ENCODE results near the gene TCEA2.

TCEA2 gene

GRCh38 chr20:64035933-64036345 lies 27.1 kb upstream of the TCEA2 start, which contains the start of gene C20orf204:
Gene C20orf204, plus strand, starts transcription at chr20:64036182. Its CDS starts 142 bp downstream, at chr20:64036324.
- no peak for DNase-seq

GRCh38 chr20:64036346-64037198 lies 26.4 kb upstream of the TCEA2 start:
- DNase-seq = no peak

- no peak for DNase-seq
These were observed 25.9 kb upstream of the TCEA2 start for GRCh38 chr20:64037199-64037497.

DNA sequence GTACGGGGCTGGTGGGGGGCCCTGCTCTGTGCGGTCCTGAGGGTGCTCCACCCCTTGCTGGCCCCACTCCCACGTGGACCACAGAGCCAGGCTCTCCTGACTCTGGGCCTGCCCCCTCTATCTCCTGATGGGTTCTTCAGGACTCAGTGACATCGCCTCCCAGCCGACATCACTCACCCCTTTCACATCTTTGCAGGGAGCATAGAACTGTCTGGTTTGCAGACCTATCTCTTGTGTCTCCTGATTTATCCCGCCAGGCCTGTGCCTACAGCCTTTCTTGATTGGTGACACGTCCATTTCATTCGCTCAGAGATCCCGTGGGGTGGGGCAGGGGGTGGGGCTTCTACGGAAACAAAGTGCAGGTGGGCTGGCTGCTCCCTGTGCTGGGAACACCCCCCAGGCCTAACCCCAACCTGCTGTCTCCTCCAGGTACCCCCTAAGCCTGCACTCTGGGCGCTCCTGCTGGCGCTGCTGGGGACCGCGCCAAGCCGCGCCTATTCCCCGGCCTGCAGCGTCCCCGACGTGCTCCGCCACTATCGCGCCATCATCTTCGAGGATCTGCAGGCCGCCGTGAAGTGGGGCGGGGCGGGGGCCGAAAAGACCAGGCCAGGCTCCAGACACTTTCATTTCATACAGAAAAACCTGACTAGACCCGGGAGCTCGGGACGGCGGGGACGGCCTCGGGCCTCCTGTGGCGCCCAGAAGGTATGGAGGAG lies 25.3 kb upstream of the TCEA2 start:
- DNase-seq = no peak

GRCh38 chr20:64038224-64038564 lies 24.8 kb upstream of the TCEA2 start:
- DNase-seq = no peak

DNA sequence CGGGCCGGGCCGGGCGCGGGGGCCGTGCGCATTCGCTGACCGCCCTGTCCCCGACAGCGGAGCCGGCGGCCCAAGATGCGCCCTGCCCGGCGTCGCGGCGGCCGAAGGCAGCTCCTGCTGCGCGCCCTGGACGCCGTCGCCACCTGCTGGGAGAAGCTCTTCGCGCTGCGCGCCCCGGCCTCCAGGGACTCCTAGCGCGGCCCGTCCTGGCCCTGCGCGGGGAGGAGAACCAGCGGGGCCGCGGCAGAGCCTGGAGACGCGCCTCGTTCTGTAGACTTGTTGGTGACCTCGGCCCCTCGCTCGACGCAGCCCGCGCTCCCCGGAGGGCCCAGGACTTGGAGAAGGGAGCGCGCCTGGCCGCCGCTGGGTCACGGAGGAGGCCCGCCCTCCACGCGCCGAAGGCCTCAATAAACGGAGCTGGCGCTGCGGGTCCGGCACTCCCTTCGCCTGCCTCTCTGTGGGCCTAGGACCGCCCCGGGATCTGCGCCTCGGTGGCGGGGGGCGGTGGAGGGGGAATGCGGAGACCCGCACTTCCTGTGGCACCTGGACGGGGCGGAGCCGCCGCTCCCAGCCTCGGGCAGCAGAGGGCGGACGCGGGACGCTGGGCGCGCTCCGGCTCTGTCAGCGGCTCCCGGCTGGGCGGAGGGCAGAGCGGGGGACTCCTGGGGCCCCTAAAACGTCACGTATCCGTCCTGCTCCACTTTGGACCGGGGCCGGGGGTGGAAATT lies 24.3 kb upstream of the TCEA2 start:
- peak; percentile 43 to 56 for DNase-seq

DNA sequence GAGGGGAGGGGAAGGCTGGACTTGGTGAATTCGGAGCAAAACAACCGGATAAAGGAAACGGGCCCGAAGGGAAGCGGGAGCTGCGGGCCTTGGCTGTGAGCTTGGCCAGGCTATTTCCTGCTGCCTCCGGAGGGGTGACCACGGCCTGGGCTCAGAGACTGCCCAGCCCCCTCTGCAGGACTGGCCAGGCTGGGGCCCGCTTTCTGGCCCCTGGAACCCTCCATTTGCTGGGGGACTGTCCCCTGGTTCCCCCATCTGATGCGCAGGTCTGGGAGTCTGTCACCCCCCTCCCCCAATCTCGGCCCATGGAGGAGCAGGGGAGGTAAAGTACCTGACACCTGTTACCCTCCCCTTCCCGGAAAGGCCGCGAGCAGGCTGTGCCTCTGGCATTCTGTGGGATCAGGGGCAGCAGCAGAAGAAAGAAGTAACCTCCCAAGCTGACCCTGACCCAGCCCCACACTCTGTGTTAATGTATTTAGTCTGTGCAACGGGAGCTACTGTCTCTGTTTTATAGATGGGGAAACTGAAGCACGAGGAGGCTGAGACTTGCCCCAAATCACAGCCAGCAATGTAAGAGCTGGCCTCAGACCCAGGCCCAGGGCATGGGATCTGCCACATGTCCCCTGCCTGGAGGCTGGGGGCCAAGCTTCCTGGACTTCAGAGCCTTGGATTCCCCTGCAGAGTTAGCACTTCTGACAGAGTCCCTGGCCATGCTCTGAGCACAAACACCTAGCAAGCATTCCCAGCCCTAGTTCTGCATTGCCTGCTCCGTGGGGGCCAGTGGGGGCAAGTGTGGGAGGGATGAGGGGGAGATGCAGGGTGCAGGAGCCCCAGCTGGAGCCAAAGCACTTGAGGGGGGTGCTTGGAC lies 23.5 kb upstream of the TCEA2 start:
- DNase-seq = no peak

GRCh38 chr20:64040231-64041039 lies 22.6 kb upstream of the TCEA2 start:
- DNase-seq = no peak

- no peak for DNase-seq
These were observed 21.8 kb upstream of the TCEA2 start for GRCh38 chr20:64041040-64041780.

- DNase-seq = no peak
These were observed 21.3 kb upstream of the TCEA2 start for GRCh38 chr20:64041781-64042053.

GRCh38 chr20:64042054-64042781 lies 20.8 kb upstream of the TCEA2 start:
- DNase-seq = no peak

DNA sequence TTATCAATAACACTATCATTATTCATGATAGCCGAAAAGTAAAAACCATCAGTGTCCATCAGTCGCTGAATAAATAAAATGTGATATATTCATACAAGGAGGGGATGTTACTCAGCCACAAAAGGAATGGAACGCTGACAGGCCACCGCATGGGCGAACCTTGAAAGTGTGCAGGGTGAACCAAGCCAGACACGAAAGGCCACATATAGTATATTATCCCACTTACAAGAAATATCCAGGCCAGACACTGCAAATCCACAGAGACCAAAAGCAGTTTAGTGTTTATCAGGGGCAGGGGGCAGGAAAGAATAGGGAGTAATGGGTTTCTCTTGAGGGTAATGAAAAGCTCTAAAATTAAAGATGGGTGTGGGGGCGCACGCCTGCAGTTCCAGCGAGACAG lies 19.2 kb upstream of the TCEA2 start:
- DNase-seq = no peak

DNA sequence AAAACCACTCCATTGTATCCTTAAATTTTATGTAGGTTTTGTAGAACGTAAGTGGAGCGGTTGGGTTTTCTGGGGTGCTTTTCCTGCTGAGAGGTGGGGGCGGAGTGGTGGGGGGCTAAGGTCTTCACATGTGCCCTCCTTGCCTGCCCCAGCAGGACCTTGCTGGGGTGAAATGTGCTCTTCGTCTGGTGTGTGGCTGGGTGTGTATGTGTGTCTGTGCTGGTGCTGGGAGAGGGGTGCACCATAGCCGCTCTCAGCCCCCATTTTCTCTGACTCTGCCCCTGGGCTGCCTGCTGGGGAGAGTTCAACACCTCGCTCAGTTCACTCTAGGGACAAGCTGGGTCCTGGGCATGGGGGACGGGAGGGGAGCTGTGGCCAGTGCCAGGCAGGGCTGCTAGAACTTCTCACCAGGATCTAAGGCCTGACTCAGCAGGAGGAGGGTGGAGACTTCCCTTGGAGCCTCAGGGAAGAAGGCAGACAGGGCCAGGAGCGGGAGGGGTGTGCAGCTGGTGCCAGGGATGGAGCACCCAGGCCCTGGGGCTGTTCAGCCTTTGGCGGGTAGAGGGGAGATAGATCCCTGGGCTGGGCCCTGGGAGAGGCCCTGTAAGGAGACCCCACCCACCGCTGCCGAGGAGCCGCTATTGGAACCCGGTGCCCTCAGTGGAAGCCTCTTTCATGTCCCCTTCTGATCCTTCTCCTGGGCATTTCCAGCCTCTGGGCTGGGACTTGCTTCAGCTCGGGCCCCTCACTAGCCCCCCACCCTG lies 18.3 kb upstream of the TCEA2 start:
- DNase-seq = no peak

DNA sequence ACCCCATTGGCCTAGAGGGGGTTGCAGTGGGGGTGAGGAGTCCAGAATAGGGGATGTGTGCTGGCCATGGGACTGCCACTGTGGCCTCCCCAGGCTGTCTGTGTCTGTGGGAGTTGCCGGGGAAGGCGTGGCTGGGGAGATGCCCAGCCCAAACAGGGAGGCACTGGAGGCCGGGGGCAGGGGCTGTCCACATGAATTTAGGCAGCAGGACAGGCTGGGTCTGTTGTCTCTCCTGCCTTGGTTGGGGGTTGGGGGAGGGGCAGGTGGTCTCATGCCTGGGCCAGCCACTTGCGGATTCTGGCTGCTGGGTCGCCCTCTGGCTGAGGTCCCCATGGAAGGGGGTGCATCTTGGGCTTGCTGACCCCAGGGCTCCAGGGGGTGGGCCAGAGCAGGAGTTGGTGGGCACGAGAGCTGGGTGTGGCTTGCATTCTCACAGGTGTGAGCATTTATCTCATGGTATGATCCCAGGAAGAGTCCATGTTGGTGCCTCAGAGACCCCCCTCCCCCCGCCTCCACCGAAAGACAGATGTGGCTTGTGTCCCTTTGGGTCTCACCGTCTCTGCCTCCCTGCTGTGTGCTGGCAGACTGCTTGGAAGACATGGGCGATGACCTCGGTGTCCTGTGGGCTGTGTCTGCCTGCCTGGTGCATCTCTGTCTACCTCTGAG lies 17.5 kb upstream of the TCEA2 start:
- DNase-seq = no peak

- DNase-seq = no peak
These were observed 16.0 kb upstream of the TCEA2 start for GRCh38 chr20:64047046-64047389.

GRCh38 chr20:64047968-64048401 lies 15.0 kb upstream of the TCEA2 start:
- DNase-seq = no peak

DNA sequence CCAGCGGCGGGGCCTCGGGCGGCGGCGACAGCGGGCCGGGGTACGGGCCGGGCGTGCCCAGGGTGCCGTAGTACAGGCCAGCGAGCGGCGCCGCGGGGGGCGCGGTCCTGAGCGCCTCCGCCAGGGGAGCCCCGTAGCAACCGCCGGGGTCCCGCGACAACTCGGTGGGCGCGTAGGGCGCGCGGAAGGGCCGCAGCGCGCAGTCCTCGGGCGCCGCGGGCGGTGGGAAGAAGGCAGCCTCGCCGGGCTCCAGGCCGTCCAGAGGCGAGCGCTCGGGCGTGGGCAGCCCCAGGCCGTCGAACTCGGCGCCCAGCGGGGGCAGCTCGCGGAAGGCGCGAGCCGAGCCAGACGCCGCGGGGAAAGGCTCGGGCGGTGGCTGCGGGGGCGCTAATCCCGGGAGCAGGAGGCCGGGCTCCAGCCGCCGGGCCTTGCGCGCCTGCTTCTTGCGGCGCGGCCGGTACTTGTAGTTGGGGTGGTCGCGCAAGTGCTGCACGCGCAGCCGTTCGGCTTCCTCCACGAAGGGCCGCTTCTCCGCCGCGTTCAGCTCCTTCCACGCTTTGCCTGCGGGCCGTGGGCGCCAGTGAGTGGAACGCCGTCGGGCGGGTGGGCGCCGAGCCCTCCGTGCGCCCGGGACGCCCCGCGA lies 14.5 kb upstream of the TCEA2 start:
- DNase-seq = no peak

DNA sequence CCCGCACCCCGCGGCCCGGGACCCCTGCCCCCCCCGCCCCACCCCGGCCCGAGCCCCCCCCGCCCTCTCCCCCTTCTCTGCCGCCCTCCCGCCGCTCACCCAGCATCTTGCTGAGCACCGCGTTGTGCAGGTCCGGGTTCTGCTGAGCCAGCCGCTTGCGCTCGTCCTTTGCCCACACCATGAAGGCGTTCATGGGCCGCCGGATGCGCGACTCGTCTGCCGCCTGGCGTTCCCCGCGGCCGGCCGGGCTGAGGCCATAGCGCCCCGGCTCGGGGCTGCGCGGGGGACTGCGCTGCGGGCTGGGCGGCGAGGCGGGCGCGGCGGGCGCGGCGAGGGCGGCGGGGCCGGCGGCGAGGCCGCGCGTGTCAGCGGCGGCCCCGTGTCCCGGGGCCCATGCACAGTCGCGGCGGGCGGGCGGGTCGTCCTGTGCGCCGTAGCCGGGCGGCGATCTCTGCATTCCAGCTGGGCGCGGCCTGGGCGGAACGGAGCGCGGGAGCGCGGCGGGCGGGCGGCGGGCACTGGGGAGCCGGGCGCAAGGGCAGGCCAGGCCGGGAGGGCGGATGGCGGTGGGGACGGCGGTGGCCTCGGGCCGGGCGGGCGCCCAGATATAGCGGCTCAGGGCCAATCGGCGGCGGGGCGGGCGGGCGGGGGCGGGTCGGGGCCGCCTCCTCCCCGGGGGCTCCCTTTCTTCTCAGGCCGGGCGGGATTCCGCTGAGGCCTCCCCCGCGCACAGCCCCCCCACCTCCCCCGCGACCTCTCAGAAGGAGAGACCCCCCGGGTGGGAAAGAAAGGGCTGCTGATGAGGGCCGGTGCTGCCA lies 13.7 kb upstream of the TCEA2 start, which contains the start of gene SOX18:
TSS of gene SOX18 (minus strand) at position 580 of the 818 bp plus-strand sequence. CDS start at position 457, 123 bp downstream.
- DNase-seq = no peak

All from inflammatory macrophage treated with lipopolysaccharide for 1 hour (primary cell).